GM12873 (cell line): ENCODE data around the gene FBXL5.

ENCODE experiments used
- TF ChIP-seq, protein P1 (sequence below): IDR thresholded peaks from 2 replicates; pipeline ENCODE4 v1.5.1; 2012; ENCODE audit warnings: low read depth, mild to moderate bottlenecking, moderate library complexity, low read length, control low read depth; ENCODE audit not compliant: insufficient read depth; ENCODE audit errors: missing control alignments

Gene FBXL5

DNA sequence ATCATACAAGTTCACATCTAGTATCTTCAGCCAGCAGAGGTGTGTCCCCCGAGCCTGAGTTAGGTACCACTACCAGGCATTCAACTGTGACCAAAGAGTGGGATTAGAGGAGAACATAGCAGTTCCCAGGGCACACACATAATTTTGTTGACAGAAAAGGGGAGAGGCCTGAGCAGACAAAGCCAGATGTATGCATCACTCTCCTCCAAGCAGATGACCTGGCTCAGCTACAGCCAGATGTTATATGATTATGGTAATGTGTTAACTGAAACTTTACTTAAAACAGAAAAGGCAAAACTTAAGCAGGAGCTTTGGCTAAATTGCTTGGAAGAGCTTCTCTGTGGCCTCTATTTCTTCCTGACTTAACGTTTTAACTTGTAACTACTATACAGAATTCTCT, 96.6 kb downstream of the FBXL5 start:
- TF ChIP-seq, protein P1, sequence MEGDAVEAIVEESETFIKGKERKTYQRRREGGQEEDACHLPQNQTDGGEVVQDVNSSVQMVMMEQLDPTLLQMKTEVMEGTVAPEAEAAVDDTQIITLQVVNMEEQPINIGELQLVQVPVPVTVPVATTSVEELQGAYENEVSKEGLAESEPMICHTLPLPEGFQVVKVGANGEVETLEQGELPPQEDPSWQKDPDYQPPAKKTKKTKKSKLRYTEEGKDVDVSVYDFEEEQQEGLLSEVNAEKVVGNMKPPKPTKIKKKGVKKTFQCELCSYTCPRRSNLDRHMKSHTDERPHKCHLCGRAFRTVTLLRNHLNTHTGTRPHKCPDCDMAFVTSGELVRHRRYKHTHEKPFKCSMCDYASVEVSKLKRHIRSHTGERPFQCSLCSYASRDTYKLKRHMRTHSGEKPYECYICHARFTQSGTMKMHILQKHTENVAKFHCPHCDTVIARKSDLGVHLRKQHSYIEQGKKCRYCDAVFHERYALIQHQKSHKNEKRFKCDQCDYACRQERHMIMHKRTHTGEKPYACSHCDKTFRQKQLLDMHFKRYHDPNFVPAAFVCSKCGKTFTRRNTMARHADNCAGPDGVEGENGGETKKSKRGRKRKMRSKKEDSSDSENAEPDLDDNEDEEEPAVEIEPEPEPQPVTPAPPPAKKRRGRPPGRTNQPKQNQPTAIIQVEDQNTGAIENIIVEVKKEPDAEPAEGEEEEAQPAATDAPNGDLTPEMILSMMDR, result no peak

GRCh38 chr4:15557786-15558550, 97.2 kb downstream of the FBXL5 start:
- TF ChIP-seq, protein P1, result no peak

- TF ChIP-seq, protein P1, result no peak
Measured at GRCh38 chr4:15556511-15557092, 98.6 kb downstream of the FBXL5 start.
